Heart right ventricle (tissue), 16 donors: ENCODE measurements around the gene PDPN. TPM values are rescaled to one million over a fixed set of nuclear protein-coding genes. Genes with fewer than 3 reads are reported as not detected.

ENCODE experiments used
- ATAC-seq, 8 donors: fragments of 200-7000 bp; cut with Tn5 transposase; one replicate each; pipeline ENCODE4 v1.9.1; 2020; ENCODE audit warnings: mild to moderate bottlenecking in 8 of 8, moderate library complexity in 8 of 8, moderate number of reproducible peaks in 1 of 8
- DNase-seq, 2 donors: peaks; one replicate each; pipeline ENCODE4 v3.0.0-alpha.2; 2020
- H3K27ac ChIP-seq, 10 donors: fragments of 200-600 bp; sonication (generic) in 2 of 10; one replicate each; pipeline versions ENCODE4 v1.5.0 to v1.8.0; 2020 to 2022; ENCODE audit warnings: mild to moderate bottlenecking in 3 of 10
- H3K27me3 ChIP-seq, 7 donors: fragments of 200-600 bp; one replicate each; pipeline ENCODE4 v1.8.0; 2021 to 2022; ENCODE audit warnings: mild to moderate bottlenecking in 2 of 7
- H3K36me3 ChIP-seq, 9 donors: fragments of 200-600 bp; sonication (generic) in 1 of 9; one replicate each; pipeline versions ENCODE4 v1.5.0 to v1.8.0; 2020 to 2022; ENCODE audit warnings: mild to moderate bottlenecking in 2 of 9
- H3K4me1 ChIP-seq, 9 donors: fragments of 200-600 bp; sonication (generic) in 1 of 9; one replicate each; pipeline versions ENCODE4 v1.5.0 to v1.8.0; 2020 to 2022; ENCODE audit warnings: mild to moderate bottlenecking in 4 of 9
- H3K4me3 ChIP-seq, 10 donors: fragments of 200-600 bp; sonication (generic) in 2 of 10; one replicate each; pipeline versions ENCODE4 v1.5.0 to v1.8.0; 2020 to 2022; ENCODE audit warnings: mild to moderate bottlenecking in 7 of 10, moderate library complexity in 2 of 10
- H3K9me3 ChIP-seq, 11 donors: fragments of 200-600 bp in 10 of 11; sonication (generic) in 2 of 11; one replicate each; pipeline versions ENCODE4 v1.5.0 to v1.8.0; 2013 to 2022; ENCODE audit warnings: mild to moderate bottlenecking in 2 of 11, control low read depth in 1 of 11, moderate library complexity in 1 of 11
- WGBS, 2 donors: extraction: QIAGEN DNeasy Blood & Tissue Kit; methylation state at CpG; one replicate each; pipeline ENCODE4 v1.1.7; 2013; ENCODE audit warnings: inconsistent platforms in 1 of 2; 5-methylcytosine and 5-hydroxymethylcytosine counted together
- intact Hi-C, 10 donors: fragments of 100-400 bp; cut with DNase I; formaldehyde crosslinking; loops; one replicate each; pipeline versions ENCODE4 v1.11.1 to v1.14.2; 2022
- polyA plus RNA-seq, 2 donors: library from polyadenylated mRNA; stranded (reverse); fragments of 200-250 nt; gene quantifications; one replicate each; pipeline ENCODE4 v1.2.3, GENCODE V29; 2013
- total RNA-seq, 10 donors: library from RNA; stranded (reverse); fragmentation: NEBNext Ultra II Directional in 3 of 10; extraction: Animal tissue kit (Norgen Biotek cat#: 25700) in 3 of 10; gene quantifications; one replicate each; pipeline versions ENCODE4 v1.2.1 to v1.2.4, GENCODE V29; 2021 to 2023
- TF ChIP-seq, protein P1 (sequence below), 9 donors: fragments of 200-600 bp; sonication (generic) in 2 of 9; IDR thresholded peaks; one replicate each; pipeline versions ENCODE4 v1.5.0 to v1.8.0; 2021 to 2022; ENCODE audit warnings: antibody characterized with exemption in 9 of 9, mild to moderate bottlenecking in 5 of 9, moderate library complexity in 1 of 9
- donor health status: Arrhythmogenic right ventricular cardiomyopathy.
- donor health status: ischemic (EF 13 %, LVEDD 7.1; RV severe dilation, severe dysfunction).
- donor health status: healthy with polysubstance abuse.
- donor health status: DM: no; HTN: yes; CAD: no.
- donor health status: DM: no; HTN: no; CAD: no.
- donor health status: ischemic (EF 25% LVEDD 6.9; RV normal size, moderate dysfunction).
- donor health status: ischemic (EF 25% LVEDD 5.7; RV mildly dilated, moderate dysfunction).
- donor health status: healthy.
- donor health status: DM: yes; HTN: yes; CAD: no.
- donor health status: Ischemic cardiomyopathy.
- donor health status: ischemic (EF 35%, LVEDD 5.7; RV mildly dilated, moderate dysfunction).
- donor health status: nonischemic (EF 11% LVEDD 7.7; RV severe dilation, severe dysfunction).
- donor health status: DM: yes; HTN: yes; CAD: no.
- donor health status: PGD.
- donor health status: ischemic (EF 29% LVEDD 5.4; RV normal size, mild dysfunction).
- donor health status: nonischemic (EF 23%, LVEDD 6.1; RV moderate dilation, normal function).

PDPN gene
- total and polyA plus RNA-seq, 12 donors = 4.4 to 165 (median 27.9) TPM

DNA sequence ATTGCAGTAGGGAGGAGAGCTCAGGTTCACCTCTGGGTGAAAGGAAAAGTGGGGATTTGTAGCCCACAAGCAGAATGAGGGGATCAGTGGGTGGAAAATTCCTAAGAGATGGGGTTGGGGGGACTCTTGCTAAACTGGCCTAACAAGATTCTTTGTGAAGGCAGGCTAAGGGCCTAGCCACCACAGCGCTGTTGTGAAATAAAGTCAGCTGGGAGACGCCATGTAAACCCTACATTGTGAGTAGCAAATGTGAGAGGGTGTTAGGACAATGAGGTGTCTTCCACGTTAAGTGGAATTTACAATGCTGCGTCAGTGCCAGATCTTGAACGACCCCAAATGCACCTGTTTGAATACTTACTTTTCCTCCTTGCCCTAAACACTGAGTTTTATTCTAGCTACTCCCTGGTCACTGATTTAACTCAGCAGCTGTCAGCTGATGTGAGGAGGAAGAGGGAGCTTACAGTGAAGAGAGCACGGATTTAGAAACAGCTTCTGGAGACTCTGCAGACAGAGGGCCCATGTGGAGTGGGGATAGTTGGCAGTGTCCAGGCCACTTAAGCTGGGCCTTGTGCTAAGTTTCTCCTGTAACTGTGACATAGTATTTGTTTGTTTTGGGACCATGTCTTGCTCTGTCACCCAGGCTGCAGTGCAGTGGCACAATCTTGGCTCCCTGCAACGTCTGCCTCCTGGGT, 17.3 kb downstream of the PDPN start:
- peaks cover 0 to 19% (median 0%) of the 10 kb centered on the region in 9 donors for H3K4me1 ChIP-seq
- H3K36me3 ChIP-seq = no peaks in the 10 kb centered on the region
- 44 to 60% methylated on average over 7 of the region's 7 CpGs for WGBS, 2 donors
- no peak overlapping the region for H3K4me3 ChIP-seq
- peak overlapping the region in 7 of 10 donors; percentile 25 to 73 (median 58) for H3K27ac ChIP-seq
- TF ChIP-seq, protein P1, sequence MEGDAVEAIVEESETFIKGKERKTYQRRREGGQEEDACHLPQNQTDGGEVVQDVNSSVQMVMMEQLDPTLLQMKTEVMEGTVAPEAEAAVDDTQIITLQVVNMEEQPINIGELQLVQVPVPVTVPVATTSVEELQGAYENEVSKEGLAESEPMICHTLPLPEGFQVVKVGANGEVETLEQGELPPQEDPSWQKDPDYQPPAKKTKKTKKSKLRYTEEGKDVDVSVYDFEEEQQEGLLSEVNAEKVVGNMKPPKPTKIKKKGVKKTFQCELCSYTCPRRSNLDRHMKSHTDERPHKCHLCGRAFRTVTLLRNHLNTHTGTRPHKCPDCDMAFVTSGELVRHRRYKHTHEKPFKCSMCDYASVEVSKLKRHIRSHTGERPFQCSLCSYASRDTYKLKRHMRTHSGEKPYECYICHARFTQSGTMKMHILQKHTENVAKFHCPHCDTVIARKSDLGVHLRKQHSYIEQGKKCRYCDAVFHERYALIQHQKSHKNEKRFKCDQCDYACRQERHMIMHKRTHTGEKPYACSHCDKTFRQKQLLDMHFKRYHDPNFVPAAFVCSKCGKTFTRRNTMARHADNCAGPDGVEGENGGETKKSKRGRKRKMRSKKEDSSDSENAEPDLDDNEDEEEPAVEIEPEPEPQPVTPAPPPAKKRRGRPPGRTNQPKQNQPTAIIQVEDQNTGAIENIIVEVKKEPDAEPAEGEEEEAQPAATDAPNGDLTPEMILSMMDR (IDR thresholded peaks at IDR 0.05) = no peak
- intact Hi-C loops = no loop called here
- ATAC-seq = peak; percentile 69 to 97 (median 93)
- H3K9me3 ChIP-seq = no peaks in the 10 kb centered on the region
- peak; percentile 33 to 44 for DNase-seq
- H3K27me3 ChIP-seq = no peaks in the 10 kb centered on the region

DNA sequence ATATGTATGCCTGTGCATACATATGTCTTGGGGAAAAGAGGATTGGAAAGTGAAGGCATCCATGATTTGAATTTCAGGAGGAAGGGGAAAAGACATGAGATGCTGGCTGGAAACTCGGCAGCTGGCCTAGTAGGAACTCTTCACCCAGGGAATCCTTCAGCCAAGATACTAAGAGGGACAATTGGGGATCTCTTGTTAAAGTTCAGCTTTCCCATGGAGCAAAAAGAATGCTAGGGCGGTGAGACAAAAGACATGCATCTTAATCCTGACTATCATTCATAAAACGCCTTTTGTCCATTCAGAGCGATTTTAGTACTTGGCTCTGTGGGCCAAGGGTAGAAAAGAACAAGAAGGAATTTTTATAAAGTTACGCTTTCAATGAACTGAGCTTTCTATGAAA, 20.5 kb downstream of the PDPN start:
- H3K4me1 ChIP-seq = peaks cover 0 to 19% (median 0%) of the 10 kb centered on the region in 9 donors
- H3K27me3 ChIP-seq = no peaks in the 10 kb centered on the region
- H3K9me3 ChIP-seq = no peaks in the 10 kb centered on the region
- H3K27ac ChIP-seq = no peak overlapping the region
- TF ChIP-seq, protein P1 (IDR thresholded peaks at IDR 0.05) = no peak
- intact Hi-C loops = no loop called here
- WGBS, 2 donors = 84 to 85% methylated on average over 5 of the region's 5 CpGs
- peaks cover 0 to 4% (median 0%) of the 10 kb centered on the region in 9 donors for H3K36me3 ChIP-seq
- ATAC-seq (no peak), DNase-seq (no peak)
- H3K4me3 ChIP-seq = no peak overlapping the region

DNA sequence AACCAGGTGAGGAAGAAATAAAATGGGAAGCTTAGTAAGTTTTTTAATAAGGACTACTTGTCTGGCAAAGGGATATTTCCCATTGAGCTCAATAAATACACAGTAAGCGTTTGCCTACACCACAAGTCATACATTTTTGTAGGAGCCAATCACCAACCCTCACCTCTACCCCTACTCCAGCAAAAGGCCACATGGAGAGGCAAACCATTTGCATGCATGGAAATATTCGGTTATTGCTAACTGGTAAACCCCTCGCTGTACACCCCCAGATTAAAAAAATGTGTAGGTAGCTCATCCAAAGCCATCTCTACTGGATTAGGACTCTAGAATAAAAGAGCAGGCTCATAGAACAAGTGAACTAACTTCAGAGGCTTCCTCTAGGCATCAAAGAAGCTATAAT, 21.1 kb downstream of the PDPN start:
- H3K4me3 ChIP-seq = no peak overlapping the region
- TF ChIP-seq, protein P1 (IDR thresholded peaks at IDR 0.05) = no peak
- peaks cover 0 to 19% (median 0%) of the 10 kb centered on the region in 9 donors for H3K4me1 ChIP-seq
- H3K36me3 ChIP-seq = peaks cover 0 to 6% (median 0%) of the 10 kb centered on the region in 9 donors
- no peak overlapping the region for H3K27ac ChIP-seq
- no peaks in the 10 kb centered on the region for H3K27me3 ChIP-seq
- H3K9me3 ChIP-seq = no peaks in the 10 kb centered on the region
- intact Hi-C loops = no loop called here
- 85 to 94% methylated on average over 3 of the region's 3 CpGs for WGBS, 2 donors
- DNase-seq (no peak), ATAC-seq (no peak)

DNA sequence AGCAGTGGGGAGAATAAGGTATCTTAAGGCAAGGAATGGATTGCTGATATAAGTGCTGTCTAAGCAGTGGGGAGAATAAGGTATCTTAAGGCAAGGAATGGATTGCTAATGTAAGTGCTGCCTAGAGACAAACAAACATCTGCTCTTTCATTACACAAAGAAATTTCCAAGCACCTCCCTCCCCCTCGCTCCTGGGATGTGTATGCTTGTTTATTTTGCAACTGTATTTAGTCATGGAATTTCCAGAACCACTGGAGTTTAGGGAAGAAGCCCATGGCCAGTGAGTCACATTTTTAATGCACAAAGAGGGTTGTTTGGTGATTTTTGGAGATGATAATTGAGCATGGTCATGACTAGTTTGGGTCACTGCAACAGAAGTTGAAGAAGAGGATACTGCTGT, 21.5 kb downstream of the PDPN start:
- TF ChIP-seq, protein P1 (IDR thresholded peaks at IDR 0.05) = no peak
- Histone ChIP-seq H3K27me3 (no peaks in the 10 kb centered on the region), H3K27ac (peak overlapping the region in 1 of 10 donors; percentile 31), H3K36me3 (peaks cover 0 to 9% (median 0%) of the 10 kb centered on the region in 9 donors), H3K4me3 (no peak overlapping the region), H3K9me3 (no peaks in the 10 kb centered on the region), H3K4me1 (peaks cover 0 to 14% (median 0%) of the 10 kb centered on the region in 9 donors)
- WGBS, 2 donors = 55 to 89% methylated on average over 1 of the region's 1 CpG
- DNase-seq = no peak
- peak in 1 of 8 donors; percentile 23 for ATAC-seq
- intact Hi-C loops = no loop called here
